ENCODE data around the gene SMIM5.

SMIM5 gene

DNA sequence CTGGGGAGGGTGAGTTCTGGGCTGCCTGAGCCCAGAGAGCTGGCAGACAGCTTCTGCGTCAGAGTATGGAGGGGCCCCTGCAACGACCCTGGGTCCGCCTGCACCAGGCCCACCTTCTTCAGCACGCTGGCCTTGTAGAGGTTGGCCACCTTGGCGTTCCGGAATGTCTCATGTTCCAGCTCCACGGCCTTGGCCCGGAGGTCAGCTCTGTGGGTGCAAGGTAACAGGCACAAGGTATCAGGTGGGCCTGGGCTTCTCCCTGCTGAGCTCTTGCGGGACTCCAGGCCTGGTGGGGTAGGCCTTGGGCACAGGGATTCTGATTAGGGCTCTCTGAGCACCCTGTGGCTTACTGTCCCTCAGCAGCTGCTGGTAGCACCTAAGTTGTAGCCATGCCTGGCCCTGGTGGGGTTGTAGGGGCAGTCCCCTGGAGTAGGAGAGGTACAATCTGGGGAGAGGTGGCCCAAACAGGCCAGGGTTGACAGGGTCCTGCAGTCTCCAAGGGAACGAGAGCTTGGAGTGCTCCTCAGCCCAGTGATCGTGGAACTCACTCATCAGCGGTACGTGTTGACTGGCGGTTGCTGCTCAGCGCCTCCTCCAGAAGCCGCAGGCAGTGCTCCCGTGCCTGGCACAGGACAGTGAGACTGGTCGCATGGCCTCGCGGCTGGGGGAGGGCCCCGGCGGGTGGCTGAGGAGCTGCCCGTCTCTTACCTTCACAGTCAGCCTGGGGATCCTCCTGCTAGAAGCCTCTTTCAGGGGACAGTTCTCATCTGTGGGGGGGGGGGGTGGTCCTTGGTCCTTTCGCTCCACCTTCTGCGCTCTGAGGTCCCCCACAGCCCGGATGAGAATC lies 2.9 kb upstream of the SMIM5 start:
- no peak for TF ChIP-seq CTCF (IDR thresholded peaks at IDR 0.05; ENCODE audit: borderline replicate concordance, insufficient read depth, low read depth, low read length)
- H3K4me3 ChIP-seq (ENCODE audit: low read depth, low read length) = no peak overlapping the region

GRCh38 chr17:75631353-75631752 lies 1.9 kb upstream of the SMIM5 start:
- no peak overlapping the region for H3K4me3 ChIP-seq (ENCODE audit: low read depth, low read length)
- TF ChIP-seq CTCF (IDR thresholded peaks at IDR 0.05; ENCODE audit: borderline replicate concordance, insufficient read depth, low read depth, low read length) = no peak

DNA sequence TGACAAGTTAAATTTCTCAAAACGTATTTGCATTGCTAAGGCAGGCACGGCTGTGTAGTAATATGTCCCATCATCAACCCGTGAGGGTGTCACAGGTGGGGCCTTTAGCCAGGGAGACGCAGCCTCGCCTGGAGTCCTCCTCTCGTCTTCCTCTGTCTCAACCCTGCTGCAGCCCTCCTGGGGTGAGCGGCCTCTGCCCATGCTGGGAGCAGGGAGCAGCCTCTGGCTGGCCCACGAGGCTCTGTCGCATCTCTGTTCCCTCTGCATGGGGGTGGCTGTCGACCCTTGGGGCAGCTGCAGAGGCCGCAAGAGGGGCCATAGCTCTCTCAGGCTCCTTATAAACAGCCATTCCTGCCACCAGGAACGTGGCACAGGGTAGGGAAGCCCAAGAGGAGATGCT lies 806 bp upstream of the SMIM5 start:
- TF ChIP-seq CTCF (IDR thresholded peaks at IDR 0.05; ENCODE audit: borderline replicate concordance, insufficient read depth, low read depth, low read length) = no peak
- no peak overlapping the region for H3K4me3 ChIP-seq (ENCODE audit: low read depth, low read length)

- TF ChIP-seq CTCF (IDR thresholded peaks at IDR 0.05; ENCODE audit: borderline replicate concordance, insufficient read depth, low read depth, low read length) = peak; percentile 60
- no peak overlapping the region for H3K4me3 ChIP-seq (ENCODE audit: low read depth, low read length)
Observed at GRCh38 chr17:75633486-75634375, 497 bp downstream of the SMIM5 start.

GRCh38 chr17:75634376-75634740 lies 1.1 kb downstream of the SMIM5 start:
- no peak for TF ChIP-seq CTCF (IDR thresholded peaks at IDR 0.05; ENCODE audit: borderline replicate concordance, insufficient read depth, low read depth, low read length)
- no peak overlapping the region for H3K4me3 ChIP-seq (ENCODE audit: low read depth, low read length)

DNA sequence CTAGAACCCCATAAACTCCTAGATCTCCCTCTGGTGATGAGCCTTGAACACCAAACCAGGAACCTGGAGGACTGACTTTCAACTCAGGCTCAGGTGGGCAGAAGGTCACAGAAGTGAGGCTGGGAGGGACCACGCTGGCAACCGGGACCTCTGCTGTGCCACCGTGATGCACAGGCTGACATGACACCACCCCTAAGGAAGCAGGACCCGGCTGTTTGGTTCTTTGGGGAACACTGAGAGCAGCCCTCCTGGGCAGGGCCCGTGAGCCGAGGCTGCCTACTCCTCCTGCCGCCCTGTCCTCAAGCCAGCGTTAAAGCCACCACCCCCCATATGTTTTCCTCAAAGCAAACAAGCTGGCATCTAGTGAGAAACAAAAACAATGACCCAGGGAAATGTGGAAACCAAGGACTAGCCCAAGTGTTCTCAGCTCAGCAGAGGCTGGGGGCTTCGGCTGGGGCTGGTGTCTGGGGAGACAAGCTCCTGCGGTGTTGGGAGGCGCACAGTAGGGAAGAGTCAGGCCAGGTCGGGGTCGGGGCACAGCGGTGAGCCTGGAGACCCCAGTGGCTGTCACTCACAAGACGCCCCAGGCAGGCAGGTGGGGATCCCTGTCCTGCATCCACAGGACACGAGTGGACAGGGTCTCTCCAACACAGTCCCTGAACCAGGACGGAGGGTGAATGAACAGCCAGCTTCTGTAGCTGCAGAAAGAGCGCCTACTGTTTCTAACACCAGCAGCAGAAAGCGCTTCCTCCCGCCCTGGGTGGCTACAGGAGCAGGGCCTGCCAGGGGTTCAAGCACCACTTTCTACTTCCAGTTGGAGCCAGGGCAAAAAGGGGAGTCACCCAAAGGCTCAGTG lies 1.7 kb downstream of the SMIM5 start:
- no peak for TF ChIP-seq CTCF (IDR thresholded peaks at IDR 0.05; ENCODE audit: borderline replicate concordance, insufficient read depth, low read depth, low read length)
- no peak overlapping the region for H3K4me3 ChIP-seq (ENCODE audit: low read depth, low read length)

Measured in GM12875 (cell line).